Esophagus muscularis mucosa (tissue), 4 donors: ENCODE results near the gene RHOBTB3. TPM values are rescaled to one million over a fixed set of nuclear protein-coding genes. Genes with fewer than 3 reads are reported as not detected.

Experiments used
- DNase-seq: peaks from one replicate; pipeline ENCODE4 v3.0.0-alpha.2; 2017; ENCODE audit errors: extremely low spot score
- H3K27ac ChIP-seq, 4 donors: fragments of 200-600 bp; sonication (generic); replicated peaks in 1 of 4; 1 replicate in 3 of 4; 2 replicates in 1 of 4; pipeline ENCODE4 v1.5.1; 2016 to 2019; ENCODE audit warnings: mild to moderate bottlenecking in 1 of 4
- H3K27me3 ChIP-seq, 4 donors: fragments of 200-600 bp; sonication (generic); one replicate each; pipeline versions ENCODE4 v1.5.1 to v1.6.0; 2016 to 2019
- H3K36me3 ChIP-seq, 4 donors: fragments of 200-600 bp; sonication (generic); one replicate each; pipeline ENCODE4 v1.5.1; 2016 to 2019
- H3K4me1 ChIP-seq, 4 donors: fragments of 200-600 bp; sonication (generic); one replicate each; pipeline ENCODE4 v1.5.1; 2016 to 2019
- H3K4me3 ChIP-seq, 4 donors: fragments of 200-600 bp; sonication (generic); 1 replicate in 2 of 4; 2 replicates in 2 of 4; pipeline ENCODE4 v1.5.1; 2016 to 2019; ENCODE audit warnings: mild to moderate bottlenecking in 4 of 4, moderate library complexity in 1 of 4
- H3K9me3 ChIP-seq, 4 donors: fragments of 200-600 bp; sonication (generic); 1 replicate in 3 of 4; 2 replicates in 1 of 4; pipeline ENCODE4 v1.5.1; 2016 to 2019
- CTCF ChIP-seq, 3 experiments: fragments of 200-600 bp in 2 of 3; fragments of 450-650 bp in 1 of 3; sonication (generic) in 2 of 3; IDR thresholded peaks; one replicate each; pipeline ENCODE4 v1.5.1; 2017 to 2019; ENCODE audit warnings: antibody characterized with exemption in 3 of 3, mild to moderate bottlenecking in 2 of 3, moderate library complexity in 1 of 3
- EP300 ChIP-seq: sonication (generic); formaldehyde crosslinking; IDR thresholded peaks from one replicate; pipeline ENCODE4 v1.6.1; 2017; ENCODE audit warnings: antibody characterized with exemption
- POLR2A ChIP-seq: fragments of 450-650 bp; IDR thresholded peaks from one replicate; pipeline ENCODE4 v1.6.1; 2017; ENCODE audit warnings: antibody characterized with exemption, moderate library complexity, mild to moderate bottlenecking, low read depth
- POLR2AphosphoS5 ChIP-seq, 2 donors: sonication (generic); formaldehyde crosslinking; IDR thresholded peaks; one replicate each; pipeline ENCODE4 v1.6.1; 2017; ENCODE audit warnings: antibody characterized with exemption in 2 of 2
- WGBS: methylation state at CpG from one replicate; pipeline ENCODE4 v1.1.5; 2018; 5-methylcytosine and 5-hydroxymethylcytosine counted together
- intact Hi-C: fragments of 100-400 bp; cut with DNase I; formaldehyde crosslinking; loops from one replicate; pipeline ENCODE4 v1.15.1; 2023
- total RNA-seq, 4 donors: library from RNA; depleted of rRNA; stranded (reverse); fragments of >200 nt; gene quantifications; one replicate each; pipeline versions ENCODE4 v1.1.0 to v1.2.1, GENCODE V29; 2016

The RHOBTB3 gene
- total RNA-seq, 4 donors from 2014 or later, result 72.9 to 165 (median 89.2) TPM

- H3K27ac ChIP-seq, result peak overlapping the region; percentile 46 to 65 (median 56)
- intact Hi-C loops, result loop anchor here (5.0 kb wide), 1 partner anchor 42 kb away; no protein-coding TSS in a partner anchor
- no peaks in the 10 kb centered on the region for H3K27me3 ChIP-seq
Observed at GRCh38 chr5:95778713-95779436, 47.7 kb downstream of the RHOBTB3 start.

GRCh38 chr5:95779611-95780010 lies 48.5 kb downstream of the RHOBTB3 start:
- TF ChIP-seq POLR2AphosphoS5 (IDR thresholded peaks at IDR 0.05) (no peak), EP300 (no peak), POLR2A (no peak), CTCF (IDR thresholded peaks at IDR 0.05) (no peak)
- peaks cover 0 to 16% (median 4%) of the 10 kb centered on the region in 4 donors for H3K36me3 ChIP-seq
- no peak for DNase-seq
- peaks cover 12 to 29% (median 20%) of the 10 kb centered on the region in 4 donors for H3K4me1 ChIP-seq
- no peak overlapping the region for H3K4me3 ChIP-seq
- H3K9me3 ChIP-seq, result no peaks in the 10 kb centered on the region
- 52% methylated on average over 2 of the region's 2 CpGs for WGBS
- intact Hi-C loops, result loop anchor here (5.0 to 10.0 kb wide), 3 partner anchors 42 to 555 kb away; no protein-coding TSS in a partner anchor
- no peaks in the 10 kb centered on the region for H3K27me3 ChIP-seq
- peak overlapping the region; percentile 46 to 65 (median 56) for H3K27ac ChIP-seq

More at GRCh38 chr5:95778713-95779436, 47.7 kb downstream of the RHOBTB3 start:
- Histone ChIP-seq H3K36me3 (peaks cover 0 to 8% (median 4%) of the 10 kb centered on the region in 4 donors), H3K9me3 (no peaks in the 10 kb centered on the region), H3K4me1 (peaks cover 5 to 26% (median 18%) of the 10 kb centered on the region in 4 donors), H3K4me3 (no peak overlapping the region)
- WGBS, result 81% methylated on average over 7 of the region's 7 CpGs
- no peak for DNase-seq
- TF ChIP-seq CTCF (IDR thresholded peaks at IDR 0.05) (no peak), POLR2A (no peak), POLR2AphosphoS5 (IDR thresholded peaks at IDR 0.05) (no peak), EP300 (no peak)

GRCh38 chr5:95780597-95780996 lies 49.5 kb downstream of the RHOBTB3 start:
- H3K27ac ChIP-seq, result peak overlapping the region; percentile 46 to 65 (median 59)
- intact Hi-C loops, result loop anchor here (5.0 to 10.0 kb wide), 2 partner anchors 138 to 554 kb away; no protein-coding TSS in a partner anchor
- H3K27me3 ChIP-seq, result no peaks in the 10 kb centered on the region
- no peak overlapping the region for H3K4me3 ChIP-seq
- 91% methylated on average over 7 of the region's 7 CpGs for WGBS
- no peak for TF ChIP-seq POLR2A
- no peak for TF ChIP-seq EP300
- no peak for TF ChIP-seq CTCF (IDR thresholded peaks at IDR 0.05)
- no peak for TF ChIP-seq POLR2AphosphoS5 (IDR thresholded peaks at IDR 0.05)
- H3K4me1 ChIP-seq, result peaks cover 13 to 38% (median 24%) of the 10 kb centered on the region in 4 donors
- H3K36me3 ChIP-seq, result peaks cover 0 to 23% (median 4%) of the 10 kb centered on the region in 4 donors
- no peak for DNase-seq
- no peaks in the 10 kb centered on the region for H3K9me3 ChIP-seq

GRCh38 chr5:95781101-95781583 lies 50.0 kb downstream of the RHOBTB3 start:
- Histone ChIP-seq H3K9me3 (no peaks in the 10 kb centered on the region), H3K27ac (peak overlapping the region; percentile 46 to 65 (median 59)), H3K4me3 (no peak overlapping the region), H3K4me1 (peaks cover 13 to 40% (median 24%) of the 10 kb centered on the region in 4 donors), H3K27me3 (no peaks in the 10 kb centered on the region), H3K36me3 (peaks cover 0 to 23% (median 4%) of the 10 kb centered on the region in 4 donors)
- peak; percentile 95 for DNase-seq
- intact Hi-C loops, result loop anchor here (1.0 to 10.0 kb wide), 3 partner anchors 66 to 554 kb away; no protein-coding TSS in a partner anchor
- TF ChIP-seq POLR2AphosphoS5 (IDR thresholded peaks at IDR 0.05), result no peak
- no peak for TF ChIP-seq EP300
- TF ChIP-seq POLR2A, result no peak
- peak; percentile 85 to 93 (median 85) for TF ChIP-seq CTCF (IDR thresholded peaks at IDR 0.05)
- 17% methylated on average over 4 of the region's 4 CpGs for WGBS
